Measurements from ENCODE around the gene IL1RL1.
"Not testable (repeated sequence)": the region's sequence is repeated elsewhere in the genome, so short reads cannot be mapped to it uniquely, and the experiment has no call there.

Gene IL1RL1

DNA sequence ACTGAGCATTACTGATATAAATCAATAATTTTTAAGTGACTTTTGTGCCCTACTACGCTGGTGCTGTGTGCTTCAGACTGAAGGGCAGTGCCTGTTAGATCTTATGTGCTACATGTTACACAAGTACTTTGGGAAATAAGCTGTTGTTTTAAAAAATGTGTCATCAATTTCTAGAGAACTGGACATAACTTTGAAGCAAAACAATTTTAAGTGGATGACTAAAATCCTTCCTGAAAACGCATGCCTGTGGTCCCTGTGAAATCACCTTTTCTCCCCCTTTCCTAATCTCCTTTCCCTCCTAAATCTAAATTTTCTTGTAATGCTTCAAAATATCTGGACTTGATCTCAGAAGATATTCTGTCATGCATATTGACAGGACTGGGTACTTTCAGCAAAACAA lies 7.1 kb upstream of the IL1RL1 start:
- no peak for TF ChIP-seq ZNF274 (IDR thresholded peaks at IDR 0.05; ENCODE audit: low read depth, low read length)
- no peak overlapping the region for H3K4me3 ChIP-seq (ENCODE audit: low read length)

DNA sequence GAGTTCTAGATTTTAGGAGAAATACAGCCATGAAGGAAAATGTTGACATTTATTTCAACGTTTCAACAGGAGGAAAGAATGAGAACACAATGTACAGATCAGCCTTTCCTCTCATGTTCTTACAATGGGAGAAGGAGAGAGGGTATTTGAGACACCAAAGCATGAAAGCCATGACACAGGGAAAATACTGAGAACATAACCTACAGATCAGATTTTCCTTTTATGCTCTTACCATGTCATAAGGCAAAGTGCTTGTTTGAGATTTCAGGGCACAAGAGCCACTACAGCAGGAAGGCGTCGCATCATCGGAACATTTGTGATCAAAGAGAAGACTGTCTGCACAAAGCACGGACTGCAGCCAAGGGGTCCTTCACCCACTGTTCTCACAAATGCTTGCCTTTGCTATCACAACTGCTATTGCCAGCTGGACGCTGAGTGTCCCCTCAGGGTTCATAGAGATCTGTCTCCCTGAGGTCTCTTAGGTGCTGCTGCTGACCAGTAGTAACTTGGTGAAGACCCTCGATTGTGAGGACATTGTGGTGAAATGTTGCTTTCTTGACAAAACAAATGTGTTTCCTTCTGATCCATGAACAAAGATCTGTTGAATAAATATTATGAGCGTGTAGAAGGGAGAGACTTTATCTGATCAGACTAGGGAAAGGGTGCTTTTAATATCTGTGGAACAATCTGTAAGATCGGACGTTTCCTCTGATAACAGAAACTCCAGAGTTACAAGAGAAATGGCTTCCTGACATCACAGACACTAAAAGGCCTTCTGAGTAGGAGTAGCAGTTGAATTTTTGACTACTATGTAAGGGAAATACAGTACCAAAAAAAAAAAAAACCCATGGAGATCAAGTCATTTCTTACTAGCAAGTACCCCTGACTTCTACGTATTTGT lies 6.4 kb upstream of the IL1RL1 start:
- no peak overlapping the region for H3K4me3 ChIP-seq (ENCODE audit: low read length)
- TF ChIP-seq ZNF274 (IDR thresholded peaks at IDR 0.05; ENCODE audit: low read depth, low read length), result no peak

DNA sequence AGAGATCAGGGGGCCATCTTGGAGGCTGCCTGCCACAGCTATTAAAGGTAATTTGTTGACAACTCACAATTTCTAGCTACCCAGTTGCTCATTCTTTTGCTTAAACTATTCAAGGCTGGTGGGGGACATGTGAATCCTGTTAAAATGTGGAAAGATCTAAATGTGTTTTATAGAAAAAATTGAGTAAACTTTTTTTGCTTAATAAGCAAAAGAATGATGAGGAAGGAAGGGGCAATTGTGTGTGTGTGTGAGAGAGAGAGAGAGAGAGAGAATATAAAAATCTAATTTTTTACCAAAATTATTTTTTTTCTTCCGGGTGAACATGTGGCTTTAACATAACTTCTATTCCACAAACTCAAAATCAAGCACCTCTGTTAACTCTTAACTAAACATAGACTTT lies 5.2 kb upstream of the IL1RL1 start:
- H3K4me3 ChIP-seq (ENCODE audit: low read length), result no peak overlapping the region
- no peak for TF ChIP-seq ZNF274 (IDR thresholded peaks at IDR 0.05; ENCODE audit: low read depth, low read length)

DNA sequence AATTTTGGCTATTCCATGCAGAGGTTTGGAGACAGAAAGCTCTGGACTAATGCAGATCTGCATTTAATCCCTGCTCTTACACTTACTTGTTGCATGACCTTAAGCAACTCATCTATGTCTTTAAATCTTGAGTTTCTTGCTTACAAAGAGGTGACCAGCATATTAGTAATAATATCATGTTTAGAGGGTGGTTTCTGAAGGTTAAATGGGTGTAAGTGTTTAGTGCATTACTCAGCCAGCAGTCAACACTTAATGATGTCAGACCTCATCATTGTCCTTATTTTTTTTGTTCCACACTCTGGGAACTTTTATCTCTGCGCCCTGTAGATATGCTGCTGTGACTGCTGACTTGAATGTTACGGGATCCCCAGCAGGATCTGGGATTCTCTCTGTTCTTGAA lies 1.7 kb downstream of the IL1RL1 start:
- no peak overlapping the region for H3K4me3 ChIP-seq (ENCODE audit: low read length)
- no peak for TF ChIP-seq ZNF274 (IDR thresholded peaks at IDR 0.05; ENCODE audit: low read depth, low read length)

DNA sequence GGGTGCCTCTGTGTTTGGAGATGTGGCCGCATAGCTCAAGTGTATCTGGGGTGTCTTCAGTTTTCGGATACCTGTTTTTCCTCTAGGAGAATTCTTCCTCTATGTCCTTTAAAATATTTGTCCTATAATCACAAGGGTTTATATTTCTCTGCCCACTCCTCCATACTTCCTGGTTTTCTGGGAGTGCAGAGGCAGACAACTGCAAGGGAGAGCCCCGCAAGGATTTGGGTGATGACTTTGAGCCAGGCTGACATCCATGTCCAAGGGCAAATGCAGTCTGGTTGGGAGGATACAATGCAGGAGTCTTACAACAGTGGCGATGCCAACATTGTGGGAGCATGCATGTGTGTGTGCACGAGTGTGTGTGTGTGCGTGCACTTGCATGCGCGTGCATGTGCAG lies 2.1 kb downstream of the IL1RL1 start:
- H3K4me3 ChIP-seq (ENCODE audit: low read length), result no peak overlapping the region
- no peak for TF ChIP-seq ZNF274 (IDR thresholded peaks at IDR 0.05; ENCODE audit: low read depth, low read length)

DNA sequence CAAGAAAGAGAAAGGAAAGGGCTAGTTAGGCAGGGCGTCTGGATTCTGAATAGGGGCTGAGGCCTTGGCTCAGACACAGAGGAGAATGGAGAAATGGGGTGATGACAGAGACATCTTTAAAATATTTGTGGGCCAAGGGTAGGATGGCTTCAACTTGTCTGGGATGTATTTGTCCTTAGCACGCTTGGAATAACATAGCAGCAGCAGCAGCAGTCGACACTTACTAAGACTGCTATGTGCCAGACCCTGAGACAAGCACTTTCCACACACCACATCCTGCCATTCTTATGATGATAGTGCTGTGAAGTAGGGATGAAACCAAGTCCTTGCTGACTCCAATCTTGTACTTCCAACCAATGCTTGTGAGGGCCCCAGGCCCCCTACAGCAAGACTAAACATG lies 2.6 kb downstream of the IL1RL1 start:
- TF ChIP-seq ZNF274 (IDR thresholded peaks at IDR 0.05; ENCODE audit: low read depth, low read length), result no peak
- H3K4me3 ChIP-seq (ENCODE audit: low read length), result no peak overlapping the region

DNA sequence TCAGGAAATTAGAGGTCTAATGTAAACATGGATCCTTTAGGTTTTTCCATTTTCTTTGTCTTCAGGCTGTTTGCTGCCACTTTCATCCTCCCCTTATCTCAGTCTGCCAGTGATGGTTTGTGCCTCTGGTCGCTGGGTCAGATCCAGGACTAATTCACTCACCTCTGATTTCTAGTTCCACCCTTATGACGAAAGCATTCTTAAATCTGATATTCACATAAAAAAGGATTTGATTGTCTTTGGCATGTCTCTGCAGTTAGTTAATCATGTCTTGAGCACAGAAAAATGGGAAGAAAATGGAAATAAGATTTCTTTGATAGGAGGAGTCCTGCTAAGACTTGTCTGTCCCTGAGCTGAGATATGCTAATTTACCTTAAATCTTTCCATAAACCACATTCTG lies 4.6 kb downstream of the IL1RL1 start:
- no peak for TF ChIP-seq ZNF274 (IDR thresholded peaks at IDR 0.05; ENCODE audit: low read depth, low read length)
- H3K4me3 ChIP-seq (ENCODE audit: low read length), result no peak overlapping the region

DNA sequence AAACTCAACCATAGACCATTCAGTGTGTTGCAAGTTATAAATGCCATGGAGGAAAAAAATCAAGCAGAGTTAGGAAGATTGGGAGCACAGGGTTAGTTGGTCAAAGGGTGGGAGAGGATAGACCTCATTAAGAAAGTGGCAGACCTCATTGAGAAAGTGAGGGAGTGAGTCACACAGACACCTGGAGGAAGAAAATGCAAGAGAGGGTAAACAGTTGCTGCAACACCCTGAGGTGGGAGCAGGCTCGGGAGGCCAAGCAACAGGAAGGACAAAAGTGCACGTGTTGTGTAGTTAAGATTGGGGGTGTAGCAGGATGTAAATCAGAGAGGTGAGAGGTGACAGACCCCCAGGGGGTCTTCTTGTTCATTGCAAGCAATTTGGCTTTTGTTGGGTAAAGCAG lies 6.4 kb downstream of the IL1RL1 start:
- no peak for TF ChIP-seq ZNF274 (IDR thresholded peaks at IDR 0.05; ENCODE audit: low read depth, low read length)

DNA sequence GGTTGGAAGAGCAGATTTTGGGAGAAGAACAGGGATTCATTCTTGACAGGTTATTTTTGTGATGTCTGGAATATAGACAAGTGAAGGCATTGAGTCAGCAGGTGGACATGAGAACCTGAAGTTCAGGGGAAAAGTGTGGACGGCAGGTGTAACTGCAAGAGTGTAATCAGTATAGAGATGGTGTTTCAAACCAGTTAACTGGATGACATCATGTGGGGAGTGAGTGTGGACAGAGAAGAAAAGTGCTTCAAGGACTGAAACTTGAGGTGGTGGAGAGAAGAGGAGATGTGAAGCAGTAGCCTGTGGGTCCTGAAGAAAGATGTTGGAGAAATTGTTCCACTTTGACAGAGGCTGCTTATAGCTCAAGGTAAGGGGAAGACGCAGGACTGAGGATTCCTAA lies 7.1 kb downstream of the IL1RL1 start:
- no peak overlapping the region for H3K4me3 ChIP-seq (ENCODE audit: low read length)
- TF ChIP-seq ZNF274 (IDR thresholded peaks at IDR 0.05; ENCODE audit: low read depth, low read length), result no peak

More for the DNA sequence above, 6.4 kb downstream of the IL1RL1 start:
- H3K4me3 ChIP-seq (ENCODE audit: low read length), result no peak overlapping the region

DNA sequence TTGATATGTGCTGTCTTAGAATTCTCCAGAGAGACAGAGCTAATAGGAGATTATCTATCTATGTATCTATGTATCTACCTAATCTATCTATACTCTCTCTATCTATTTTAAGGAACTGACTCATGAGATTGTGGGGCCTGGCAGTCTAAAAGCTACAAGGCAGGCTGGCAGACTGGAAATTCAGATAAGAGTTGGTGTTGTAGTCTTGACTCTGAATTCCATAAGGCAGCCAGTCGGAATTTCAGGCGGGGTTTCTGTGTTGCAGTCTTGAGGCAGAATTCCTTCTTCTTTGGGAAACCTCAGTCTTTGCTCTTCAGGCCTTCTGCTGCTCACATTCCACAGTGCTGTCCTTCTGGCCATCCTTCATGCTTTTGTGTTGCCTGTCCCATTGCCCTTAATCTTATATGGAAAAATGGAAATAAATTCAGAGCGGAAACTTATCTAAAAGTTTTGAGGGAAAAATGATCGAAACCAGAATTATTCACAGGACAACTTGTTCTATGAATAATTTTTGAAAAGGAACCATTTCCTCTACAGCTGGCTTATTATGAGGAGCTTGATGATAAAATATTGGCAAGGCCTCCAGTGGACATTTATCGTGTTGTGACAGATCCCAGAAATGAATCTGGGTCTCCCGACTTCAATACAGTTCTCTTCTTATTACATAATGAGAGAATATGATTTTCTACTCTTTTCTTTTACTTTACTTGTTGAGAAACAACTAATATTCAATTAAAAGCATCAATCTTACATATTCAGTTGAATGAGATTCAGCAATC lies 10.8 kb downstream of the IL1RL1 start:
- TF ChIP-seq ZNF274 (IDR thresholded peaks at IDR 0.05; ENCODE audit: low read depth, low read length), result no peak
- no peak overlapping the region for H3K4me3 ChIP-seq (ENCODE audit: low read length)

DNA sequence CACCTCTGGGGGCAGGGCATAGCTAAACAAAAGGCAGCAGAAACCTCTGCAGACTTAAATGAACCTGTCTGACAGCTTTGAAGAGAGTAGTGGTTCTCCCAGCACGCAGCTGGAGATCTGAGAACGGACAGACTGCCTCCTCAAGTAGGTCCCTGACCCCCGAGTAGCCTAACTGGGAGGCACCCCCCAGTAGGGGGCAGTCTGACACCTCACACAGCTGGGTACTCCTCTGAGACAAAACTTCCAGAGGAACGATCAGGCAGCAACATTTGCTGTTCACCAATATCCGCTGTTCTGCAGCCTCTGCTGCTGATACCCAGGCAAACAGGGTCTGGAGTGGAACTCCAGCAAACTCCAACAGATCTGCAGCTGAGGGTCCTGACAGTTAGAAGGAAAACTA lies 13.6 kb downstream of the IL1RL1 start:
- not testable (repeated sequence) for H3K4me3 ChIP-seq (ENCODE audit: low read length)

DNA sequence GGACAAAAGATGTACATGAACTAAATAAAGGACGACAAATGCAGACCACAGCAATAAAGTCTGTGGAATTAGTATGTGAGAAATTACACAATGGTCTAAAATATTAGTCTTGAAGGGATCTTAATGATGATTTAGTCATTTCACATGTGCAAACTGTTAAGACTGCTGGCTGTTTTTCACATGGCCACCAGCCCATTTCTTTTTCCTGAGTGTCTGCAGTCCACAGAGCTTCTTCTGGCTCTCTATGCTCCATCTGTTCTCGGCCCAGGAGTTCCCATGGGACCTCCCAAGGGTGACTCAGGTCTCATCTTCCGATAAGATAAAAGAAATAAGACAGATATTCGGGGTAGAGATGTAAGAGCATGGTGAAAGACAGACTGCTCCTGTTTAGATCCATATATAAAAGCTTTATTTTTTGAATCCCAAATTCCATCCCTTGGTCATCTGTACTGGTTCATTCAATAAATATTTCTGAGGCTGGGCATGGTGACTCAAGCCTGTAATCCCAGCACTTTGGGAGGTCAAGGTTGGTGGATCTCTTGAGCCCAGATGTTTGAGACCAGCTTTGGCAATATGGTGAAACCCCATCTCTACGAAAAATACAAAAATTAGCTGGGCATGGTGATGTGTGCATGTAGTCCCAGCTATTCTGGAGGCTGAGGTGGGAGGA lies 20.1 kb downstream of the IL1RL1 start:
- TF ChIP-seq ZNF274 (IDR thresholded peaks at IDR 0.05; ENCODE audit: low read depth, low read length), result no peak
- no peak overlapping the region for H3K4me3 ChIP-seq (ENCODE audit: low read length)

DNA sequence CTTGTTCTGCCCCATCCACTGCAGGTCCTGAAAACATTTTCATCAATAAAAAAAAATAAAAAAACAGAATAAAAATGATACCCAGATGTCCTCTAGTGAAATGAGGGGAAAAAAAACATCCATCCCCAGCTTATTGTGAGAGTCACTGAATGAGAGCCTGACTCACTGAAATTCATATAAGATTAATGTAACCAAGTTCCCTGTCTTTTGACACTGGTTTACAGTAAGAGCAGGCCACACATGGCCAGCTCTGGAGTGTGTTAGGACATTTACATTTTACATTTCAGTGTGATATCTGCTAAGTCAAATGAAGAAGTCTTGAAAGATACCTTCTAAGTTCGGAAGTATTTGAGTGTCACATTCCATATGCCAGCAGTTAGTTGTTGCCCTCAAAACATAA lies 23.1 kb downstream of the IL1RL1 start:
- TF ChIP-seq ZNF274 (IDR thresholded peaks at IDR 0.05; ENCODE audit: low read depth, low read length), result no peak
- no peak overlapping the region for H3K4me3 ChIP-seq (ENCODE audit: low read length)

DNA sequence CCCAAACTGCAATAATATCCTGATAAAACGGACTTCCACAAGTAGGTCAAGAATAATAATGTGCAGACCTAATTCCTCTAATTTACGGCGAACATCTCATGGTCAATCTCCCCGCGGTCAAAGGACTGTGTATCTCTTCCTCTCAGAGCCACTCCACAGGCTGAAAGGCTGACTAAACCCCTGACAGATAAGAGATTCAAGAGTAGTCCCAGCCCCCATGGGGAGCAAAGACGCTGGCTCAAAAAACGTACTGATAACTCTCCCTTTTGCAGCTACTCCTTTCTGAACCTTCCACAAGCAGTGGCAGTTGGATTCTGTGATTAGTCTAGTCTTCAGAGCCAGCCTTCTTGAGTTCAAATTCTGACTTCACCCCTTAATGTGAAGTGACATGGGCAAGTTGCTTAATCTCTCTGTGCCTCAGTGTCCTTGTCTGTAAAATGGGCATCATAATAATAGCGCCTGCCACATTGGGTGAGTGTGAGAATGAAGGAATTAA lies 24.6 kb downstream of the IL1RL1 start:
- TF ChIP-seq ZNF274 (IDR thresholded peaks at IDR 0.05; ENCODE audit: low read depth, low read length), result no peak
- H3K4me3 ChIP-seq (ENCODE audit: low read length), result no peak overlapping the region
